ENCODE data around the gene GRPR.

GRPR gene

DNA sequence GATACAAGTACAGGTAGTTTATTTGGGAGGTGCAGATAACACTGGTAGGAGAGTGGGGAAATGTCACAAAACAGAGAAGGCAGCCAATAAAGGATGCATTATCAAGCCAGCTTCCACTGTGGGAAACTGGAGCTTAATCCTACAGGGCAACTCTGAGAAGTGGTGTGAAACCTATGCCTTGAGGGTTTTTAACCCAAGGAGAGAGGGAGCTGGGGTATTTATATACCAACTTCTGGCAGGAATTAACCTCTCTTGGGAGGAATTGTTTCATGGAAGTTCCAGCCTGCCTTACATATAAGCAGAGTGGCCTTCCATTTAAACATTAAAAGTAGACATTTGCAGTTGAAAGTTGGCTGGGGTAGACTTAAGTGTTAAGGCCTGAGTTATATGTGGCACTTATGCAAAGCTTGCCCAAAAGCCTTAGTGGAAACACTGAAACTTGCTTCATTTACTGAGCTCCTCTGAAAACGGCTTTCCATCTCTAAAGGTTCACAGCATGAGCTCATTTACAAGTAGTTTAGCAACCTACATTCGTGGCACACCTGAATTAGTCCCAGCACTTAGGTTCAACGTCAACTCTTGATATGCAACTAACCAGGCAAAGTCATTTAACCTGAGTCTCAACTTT lies 63.1 kb downstream of the GRPR start:
- no peak overlapping the region for H3K4me3 ChIP-seq (replicated peaks; ENCODE audit: low read depth, low read length)
- TF ChIP-seq, protein P1, sequence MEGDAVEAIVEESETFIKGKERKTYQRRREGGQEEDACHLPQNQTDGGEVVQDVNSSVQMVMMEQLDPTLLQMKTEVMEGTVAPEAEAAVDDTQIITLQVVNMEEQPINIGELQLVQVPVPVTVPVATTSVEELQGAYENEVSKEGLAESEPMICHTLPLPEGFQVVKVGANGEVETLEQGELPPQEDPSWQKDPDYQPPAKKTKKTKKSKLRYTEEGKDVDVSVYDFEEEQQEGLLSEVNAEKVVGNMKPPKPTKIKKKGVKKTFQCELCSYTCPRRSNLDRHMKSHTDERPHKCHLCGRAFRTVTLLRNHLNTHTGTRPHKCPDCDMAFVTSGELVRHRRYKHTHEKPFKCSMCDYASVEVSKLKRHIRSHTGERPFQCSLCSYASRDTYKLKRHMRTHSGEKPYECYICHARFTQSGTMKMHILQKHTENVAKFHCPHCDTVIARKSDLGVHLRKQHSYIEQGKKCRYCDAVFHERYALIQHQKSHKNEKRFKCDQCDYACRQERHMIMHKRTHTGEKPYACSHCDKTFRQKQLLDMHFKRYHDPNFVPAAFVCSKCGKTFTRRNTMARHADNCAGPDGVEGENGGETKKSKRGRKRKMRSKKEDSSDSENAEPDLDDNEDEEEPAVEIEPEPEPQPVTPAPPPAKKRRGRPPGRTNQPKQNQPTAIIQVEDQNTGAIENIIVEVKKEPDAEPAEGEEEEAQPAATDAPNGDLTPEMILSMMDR (IDR thresholded peaks at IDR 0.05; ENCODE audit: low read depth, low read length, missing control alignments), result no peak
- no peak for DNase-seq (ENCODE audit: extremely low read depth, low read depth)

- no peak overlapping the region for H3K4me3 ChIP-seq (replicated peaks; ENCODE audit: low read depth, low read length)
- no peak for DNase-seq (ENCODE audit: extremely low read depth, low read depth)
- TF ChIP-seq, protein P1 (IDR thresholded peaks at IDR 0.05; ENCODE audit: low read depth, low read length, missing control alignments), result no peak
Observed at GRCh38 chrX:16187024-16187760, 63.8 kb downstream of the GRPR start.

DNA sequence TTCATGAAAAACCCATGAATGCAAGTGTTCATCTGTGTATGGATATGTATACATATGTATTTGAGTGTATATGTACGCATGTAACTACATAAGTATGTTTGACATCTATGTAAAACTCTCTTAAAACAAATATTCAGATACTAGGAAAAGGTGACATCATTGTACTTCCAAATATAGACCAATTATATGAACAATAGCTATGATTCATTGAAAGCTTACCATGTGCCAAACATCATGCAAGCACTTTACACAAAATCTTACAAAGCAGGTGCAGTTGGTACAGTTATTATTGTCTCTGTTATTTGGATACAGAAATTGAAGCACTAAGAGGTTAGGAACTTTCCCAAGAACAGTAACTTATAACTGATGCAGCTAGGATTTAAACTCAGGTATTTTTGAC lies 65.3 kb downstream of the GRPR start:
- TF ChIP-seq, protein P1 (IDR thresholded peaks at IDR 0.05; ENCODE audit: low read depth, low read length, missing control alignments), result no peak
- no peak overlapping the region for H3K4me3 ChIP-seq (replicated peaks; ENCODE audit: low read depth, low read length)
- no peak for DNase-seq (ENCODE audit: extremely low read depth, low read depth)

DNA sequence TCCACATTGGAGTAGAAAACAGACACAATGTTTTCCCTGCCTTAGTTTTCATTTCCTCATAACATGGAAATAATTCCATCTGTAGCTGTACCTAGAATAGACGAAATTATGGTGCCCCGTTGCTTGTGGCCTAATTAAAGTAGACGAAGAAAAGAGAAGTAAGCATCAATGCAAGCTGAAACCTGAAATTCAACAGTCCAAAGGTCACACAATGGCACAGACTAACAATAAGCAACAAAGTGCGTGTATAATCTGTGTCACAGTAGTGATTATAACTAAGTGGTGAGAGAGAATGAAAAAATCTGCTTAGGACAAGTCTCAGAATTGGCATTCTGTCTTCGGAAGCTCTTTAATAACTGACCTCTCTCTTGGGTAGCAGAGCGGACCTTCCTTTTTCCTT lies 68.2 kb downstream of the GRPR start:
- no peak for DNase-seq (ENCODE audit: extremely low read depth, low read depth)
- TF ChIP-seq, protein P1 (IDR thresholded peaks at IDR 0.05; ENCODE audit: low read depth, low read length, missing control alignments), result no peak

DNA sequence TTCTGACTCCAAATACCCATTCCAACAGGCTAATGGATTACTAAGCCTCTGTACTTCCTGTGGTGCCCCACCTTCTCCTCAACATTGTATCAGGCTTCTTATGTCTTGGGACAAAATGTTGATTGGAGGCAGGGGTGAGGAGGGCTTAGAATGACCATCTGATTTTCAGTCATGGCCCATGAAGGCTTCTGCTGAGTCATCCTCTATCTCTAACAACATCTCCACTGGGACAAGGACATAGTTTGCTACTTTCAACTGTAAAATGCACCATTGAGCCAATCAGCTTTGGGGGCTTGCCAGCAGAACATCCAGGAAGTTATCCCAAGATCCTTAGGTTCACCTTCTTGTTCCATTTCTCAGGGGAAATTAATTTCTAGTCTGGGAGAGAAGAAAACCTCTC lies 73.5 kb downstream of the GRPR start:
- no peak overlapping the region for H3K4me3 ChIP-seq (replicated peaks; ENCODE audit: low read depth, low read length)
- no peak for DNase-seq (ENCODE audit: extremely low read depth, low read depth)

More for the DNA sequence above, 68.2 kb downstream of the GRPR start:
- H3K4me3 ChIP-seq (replicated peaks; ENCODE audit: low read depth, low read length), result no peak overlapping the region

GRCh38 chrX:16199343-16199742 lies 76.0 kb downstream of the GRPR start:
- TF ChIP-seq, protein P1 (IDR thresholded peaks at IDR 0.05; ENCODE audit: low read depth, low read length, missing control alignments), result no peak
- DNase-seq (ENCODE audit: extremely low read depth, low read depth), result no peak
- no peak overlapping the region for H3K4me3 ChIP-seq (replicated peaks; ENCODE audit: low read depth, low read length)

More for the DNA sequence above, 73.5 kb downstream of the GRPR start:
- TF ChIP-seq, protein P1 (IDR thresholded peaks at IDR 0.05; ENCODE audit: low read depth, low read length, missing control alignments), result no peak
